Renal cortical epithelial cell (primary cell): ENCODE results near the gene UMAD1. TPM values are rescaled to one million over a fixed set of nuclear protein-coding genes. Genes with fewer than 3 reads are reported as not detected.
A peak's percentile ranks its signal among the peaks of the same experiment; 100 is the strongest.

Experiments used
- DNase-seq: peaks from one replicate; pipeline ENCODE4 v3.0.0-alpha.2; 2011; ENCODE audit warnings: low read depth
- total RNA-seq: library from RNA; depleted of rRNA; stranded (reverse); fragments of >200 nt; gene quantifications from 2 replicates; pipeline ENCODE4 v1.2.3, GENCODE V29; 2014

UMAD1 gene
- total RNA-seq, 1 donor from 2014 or later, result 24.2 TPM

DNA sequence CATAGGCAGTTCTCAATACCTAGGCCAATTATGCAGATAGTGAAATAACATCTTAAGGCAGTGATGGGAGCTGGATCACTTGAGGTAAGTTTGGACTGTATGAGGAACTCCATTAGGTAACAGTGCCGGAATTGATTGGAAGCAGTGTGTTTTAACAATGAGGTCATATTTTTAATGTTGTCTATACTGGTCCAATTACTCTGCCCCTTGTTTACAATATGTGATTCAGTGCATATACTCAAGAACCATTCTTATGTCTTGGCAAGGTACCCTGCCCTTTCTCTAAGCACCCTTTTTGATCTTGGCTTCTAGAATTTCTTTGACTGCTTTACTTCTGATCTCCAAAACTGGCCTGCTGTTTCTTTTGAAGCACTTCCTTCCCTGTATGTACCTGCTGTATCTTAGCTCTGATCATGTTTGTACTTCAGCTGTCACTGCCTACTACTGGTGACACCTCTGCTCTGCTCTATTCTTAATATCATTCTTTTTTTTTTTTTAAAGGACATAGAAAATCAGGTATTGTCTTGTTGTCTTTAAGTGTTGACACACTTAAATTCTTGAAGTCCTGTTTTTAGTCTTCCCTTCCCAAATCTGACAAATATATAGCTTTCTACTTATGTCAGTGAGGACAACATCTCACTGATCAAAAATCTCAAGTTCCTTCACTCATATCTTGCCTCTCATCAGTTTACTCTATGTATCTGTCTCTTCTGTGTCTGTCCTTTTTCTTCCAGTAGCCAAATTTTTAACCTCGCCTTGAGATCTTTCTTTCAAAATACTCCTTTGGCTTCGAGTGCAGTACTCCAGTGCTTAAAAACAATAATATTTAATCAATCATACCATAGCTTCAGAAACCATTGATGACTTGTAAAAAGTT, 124.2 kb downstream of the UMAD1 start:
- no peak for DNase-seq

DNA sequence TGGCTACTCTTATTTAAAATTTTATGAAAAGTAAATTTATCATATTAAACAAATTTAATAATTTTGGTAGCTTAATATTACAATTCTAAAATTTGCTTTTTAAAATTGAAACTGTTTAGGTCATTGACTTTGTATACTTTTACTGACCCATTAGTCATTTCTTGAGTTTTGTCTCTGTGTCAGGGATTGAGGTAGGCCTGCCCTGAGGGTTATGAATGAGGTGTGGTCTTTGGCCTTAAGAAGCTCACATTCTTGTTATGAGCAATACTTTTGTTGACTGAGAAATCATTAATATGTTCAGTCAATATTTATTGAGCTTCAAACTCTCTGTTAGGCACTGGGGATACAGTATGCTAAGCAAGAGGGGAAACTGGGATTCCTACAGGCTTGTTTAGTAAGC, 124.9 kb downstream of the UMAD1 start:
- peak; percentile 66 for DNase-seq

DNA sequence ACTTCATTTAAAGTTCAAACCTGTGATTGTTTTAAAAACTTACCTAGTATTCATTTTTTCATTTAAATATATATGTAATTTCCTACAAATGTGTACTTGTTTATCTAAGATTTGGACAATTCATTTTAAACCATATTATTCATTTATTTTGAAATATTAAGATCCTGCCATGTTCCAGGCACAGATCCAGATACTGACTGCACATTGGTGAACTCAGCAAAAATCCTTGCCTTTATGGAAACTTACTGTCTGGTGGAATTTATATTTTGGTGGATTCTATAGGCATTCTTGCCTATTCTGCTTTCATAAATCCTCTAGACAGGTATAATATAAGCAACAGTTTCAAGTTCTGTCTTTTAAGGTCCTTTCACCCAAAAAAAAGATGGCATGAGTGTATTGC, 126.1 kb downstream of the UMAD1 start:
- no peak for DNase-seq

DNA sequence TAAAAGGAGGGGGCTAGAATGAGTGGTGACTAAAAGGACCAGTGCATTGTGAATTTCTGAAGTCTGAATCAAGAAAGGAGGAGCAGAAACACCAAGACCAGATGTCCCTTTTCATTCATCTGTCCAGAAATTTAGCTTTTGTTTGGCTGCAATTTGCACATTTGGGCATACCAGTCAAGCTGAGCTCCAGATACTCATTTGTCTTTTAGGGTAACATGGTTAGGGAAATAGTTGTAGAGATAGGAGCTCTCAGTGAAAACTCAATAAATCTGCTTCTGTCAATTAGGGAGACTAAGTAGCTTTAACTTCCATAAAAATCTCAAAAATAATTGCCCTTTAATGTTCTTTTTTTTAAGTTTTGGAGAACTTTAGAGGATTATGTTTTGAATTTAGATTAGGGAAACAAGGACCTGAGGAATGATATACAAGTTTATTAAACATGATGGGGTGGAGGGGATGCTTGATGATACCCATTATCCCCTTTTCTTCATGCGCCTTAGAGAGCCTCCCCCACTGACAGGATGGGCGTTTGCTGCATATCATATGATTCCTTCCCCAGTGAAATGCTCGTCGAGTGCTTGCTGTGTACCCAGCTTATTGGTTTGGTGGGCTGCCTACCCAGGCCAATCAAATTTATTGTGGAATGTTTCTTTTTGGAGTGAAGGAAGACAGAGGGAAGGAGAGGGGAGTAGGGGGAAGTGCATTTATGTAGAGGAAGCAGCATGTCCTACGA, 128.6 kb downstream of the UMAD1 start:
- DNase-seq, result no peak

DNA sequence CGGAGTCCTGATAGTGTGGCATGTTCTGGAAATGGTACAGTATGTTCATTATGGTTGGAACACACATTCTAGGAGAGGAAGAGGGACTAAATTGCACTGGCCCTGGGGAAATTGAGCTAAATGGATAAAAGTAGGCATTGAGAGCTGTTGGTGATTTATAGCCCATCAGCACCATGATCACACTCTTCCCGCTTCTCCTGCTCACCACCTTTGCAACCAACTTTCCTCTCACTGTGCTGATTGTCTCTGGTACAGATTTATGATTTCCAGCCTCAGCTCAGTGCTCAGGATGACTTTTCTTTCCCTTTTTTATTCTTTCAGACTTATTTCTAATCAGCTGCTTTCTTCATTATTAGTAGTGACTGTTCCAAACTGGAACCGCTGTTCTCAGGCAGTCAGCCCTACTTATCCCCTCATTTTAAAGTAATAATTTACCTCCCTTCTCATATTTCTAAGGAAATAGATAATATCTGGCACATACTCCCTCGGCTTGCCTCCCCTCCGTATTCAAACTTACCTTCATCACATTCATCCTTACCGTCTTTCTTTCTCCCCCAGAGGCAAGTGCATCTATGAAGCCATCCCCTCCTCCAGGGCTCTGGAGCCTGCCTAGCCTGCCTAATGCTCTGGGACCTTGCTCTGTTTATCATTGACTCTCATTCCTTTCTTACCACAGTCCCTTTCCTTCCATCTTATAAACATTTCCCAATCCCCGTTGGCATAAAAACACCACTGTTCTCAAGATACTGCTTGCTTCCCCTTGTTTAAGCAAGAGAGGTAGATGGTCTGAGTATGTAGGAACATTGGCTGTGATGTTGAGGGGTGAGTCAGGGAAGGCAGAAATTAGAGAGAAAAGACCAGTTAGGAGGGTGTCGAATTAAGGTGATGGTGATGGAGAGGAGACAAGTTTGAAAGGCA, 129.4 kb downstream of the UMAD1 start:
- DNase-seq, result peak; percentile 73

DNA sequence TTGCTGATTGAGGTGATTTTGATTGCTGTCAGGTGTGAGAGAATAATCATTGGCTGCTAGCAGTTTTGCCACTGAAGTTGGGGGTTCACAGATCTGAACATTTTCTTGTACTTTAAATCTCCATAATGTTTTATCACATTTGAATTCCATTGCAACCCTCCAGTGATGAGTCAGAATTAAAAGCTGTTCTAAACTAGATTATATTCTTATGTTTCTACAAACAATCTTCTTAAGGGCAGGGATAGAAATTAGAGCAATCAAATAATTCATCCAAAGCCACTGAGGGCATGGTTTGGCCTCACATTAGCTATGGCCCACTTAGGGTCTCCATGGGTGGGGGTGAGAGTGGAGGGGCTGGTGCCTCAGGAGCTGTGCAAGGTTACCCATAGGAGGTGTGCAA, 130.9 kb downstream of the UMAD1 start:
- DNase-seq, result no peak

DNA sequence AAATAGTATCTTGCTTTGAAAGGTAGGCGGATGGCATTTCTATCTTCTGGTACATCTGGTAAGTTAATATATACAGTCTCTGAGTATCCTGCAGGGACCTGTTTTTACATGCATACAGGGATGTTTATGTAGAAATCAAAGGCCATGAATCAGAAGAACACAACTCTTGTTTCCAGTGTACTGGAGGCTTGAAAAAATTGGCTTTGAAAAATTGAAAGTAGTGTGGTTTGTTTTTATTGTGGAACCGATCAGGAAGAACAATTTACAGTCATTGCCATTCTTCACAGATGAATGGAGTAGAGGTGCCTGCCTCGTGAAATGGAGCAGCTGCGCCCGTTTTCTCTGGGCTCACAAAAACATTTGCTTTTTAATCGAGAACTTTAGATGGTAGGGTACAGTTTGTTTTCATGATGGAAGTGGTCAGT, 131.9 kb downstream of the UMAD1 start:
- DNase-seq, result peak; percentile 82

DNA sequence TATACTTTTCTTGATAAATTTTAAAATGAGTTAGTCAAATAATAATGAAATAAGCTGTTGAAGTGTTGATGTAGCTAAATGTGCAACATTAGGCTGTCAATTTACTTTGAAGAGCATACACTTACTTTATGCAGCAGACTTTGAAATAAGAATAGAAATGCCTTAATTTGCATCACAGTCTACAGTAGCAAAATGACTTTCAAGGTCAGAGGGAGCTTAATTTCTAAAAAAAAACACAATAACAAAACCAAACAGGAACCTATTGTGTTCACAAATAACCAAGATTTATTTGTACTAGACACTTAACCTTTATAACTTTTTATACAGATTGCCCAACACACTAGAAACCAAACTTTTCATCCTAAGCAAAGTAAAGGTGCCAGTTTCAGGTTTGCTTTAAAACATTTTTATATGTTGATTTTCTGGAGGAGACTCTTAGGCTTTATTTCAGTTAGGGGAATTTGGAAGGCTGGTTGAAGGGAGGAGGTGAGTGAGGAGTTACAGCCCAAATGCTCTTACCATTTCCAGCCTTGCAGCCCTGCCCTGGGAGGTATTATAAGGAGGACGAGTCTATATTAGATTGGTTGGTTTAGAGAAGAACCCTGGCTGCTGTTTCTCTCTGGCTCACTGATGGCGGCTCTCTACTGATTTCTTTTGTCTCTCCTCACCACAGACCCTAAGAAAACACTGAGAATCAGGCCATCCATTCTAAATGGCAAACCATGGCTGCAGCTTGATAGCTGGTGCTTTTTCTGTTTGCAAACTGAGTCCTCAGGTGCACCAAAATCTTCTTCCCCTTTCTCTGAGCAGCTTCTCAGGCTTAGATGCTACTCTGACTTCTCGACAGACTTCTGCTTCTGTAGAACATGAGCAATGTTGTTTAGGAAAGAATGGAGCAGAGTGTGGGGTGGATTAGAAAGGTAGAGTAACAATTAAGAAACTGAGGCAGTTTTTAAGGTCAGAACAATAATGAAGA, 133.1 kb downstream of the UMAD1 start:
- no peak for DNase-seq

DNA sequence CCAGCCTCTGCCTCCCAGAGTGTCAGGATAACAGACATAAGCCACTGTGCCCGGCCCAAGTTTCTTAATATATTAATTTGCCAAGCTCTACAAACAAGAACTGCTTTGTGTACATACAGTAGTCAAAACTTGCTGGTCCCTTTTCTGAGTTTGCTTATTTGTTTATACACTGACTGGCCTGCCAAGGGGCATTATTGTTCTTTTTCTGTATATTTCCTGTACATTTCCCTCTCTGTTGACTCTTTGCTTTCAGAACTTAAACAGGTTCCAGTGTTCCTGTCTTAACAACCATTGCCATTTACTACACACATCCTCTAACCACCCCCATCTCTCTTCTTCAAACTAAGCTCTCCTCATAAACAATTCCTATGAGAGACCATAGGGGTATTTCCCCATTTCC, 139.3 kb downstream of the UMAD1 start:
- DNase-seq, result no peak

DNA sequence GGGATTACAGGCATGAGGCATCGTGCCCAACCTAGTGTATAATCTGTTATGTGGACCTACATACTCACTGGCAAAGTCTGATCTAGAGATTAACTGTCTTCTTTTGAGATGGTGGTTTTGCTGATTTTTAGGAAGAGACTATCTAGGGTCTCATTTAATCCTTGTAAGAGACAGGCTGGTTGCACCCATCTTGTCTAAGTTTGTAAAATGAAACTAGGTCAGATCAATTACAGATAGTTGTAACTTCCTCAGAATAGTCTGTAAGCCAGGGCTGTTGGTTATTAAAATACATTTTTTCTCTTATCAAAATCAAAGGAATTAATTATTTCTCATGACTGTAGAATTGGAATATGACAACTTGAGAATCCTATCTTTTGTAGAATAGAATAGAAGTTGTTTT, 142.4 kb downstream of the UMAD1 start:
- no peak for DNase-seq

DNA sequence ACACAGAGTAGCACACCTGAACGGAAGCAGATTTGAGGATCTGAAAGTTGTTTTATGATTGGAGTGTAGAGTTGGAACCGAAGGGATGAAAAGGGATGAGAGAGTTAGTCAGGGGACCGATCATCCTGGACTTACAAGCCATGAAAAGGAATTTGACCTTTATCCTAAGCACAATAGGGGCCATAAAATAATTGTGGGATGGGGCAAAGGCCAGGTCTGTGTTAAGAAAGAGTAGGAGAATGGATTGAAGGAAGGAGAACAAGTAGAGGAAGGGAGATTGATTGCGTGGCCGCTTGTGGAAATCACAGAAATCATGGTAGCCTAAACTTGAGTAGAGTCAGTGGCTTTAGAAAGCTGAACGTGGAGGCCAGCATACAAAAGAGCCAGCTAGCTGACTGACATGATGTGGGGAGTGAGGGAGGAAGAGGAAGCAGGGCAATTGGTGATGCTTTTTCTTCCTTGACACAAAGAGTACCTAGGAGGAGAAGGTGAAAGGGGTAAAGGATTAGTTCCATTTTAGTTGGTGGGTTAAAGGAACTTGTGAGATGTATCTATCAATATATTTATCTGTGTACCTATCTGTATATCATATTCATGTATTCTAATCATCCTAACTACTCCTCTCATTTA, 144.9 kb downstream of the UMAD1 start:
- DNase-seq, result no peak

DNA sequence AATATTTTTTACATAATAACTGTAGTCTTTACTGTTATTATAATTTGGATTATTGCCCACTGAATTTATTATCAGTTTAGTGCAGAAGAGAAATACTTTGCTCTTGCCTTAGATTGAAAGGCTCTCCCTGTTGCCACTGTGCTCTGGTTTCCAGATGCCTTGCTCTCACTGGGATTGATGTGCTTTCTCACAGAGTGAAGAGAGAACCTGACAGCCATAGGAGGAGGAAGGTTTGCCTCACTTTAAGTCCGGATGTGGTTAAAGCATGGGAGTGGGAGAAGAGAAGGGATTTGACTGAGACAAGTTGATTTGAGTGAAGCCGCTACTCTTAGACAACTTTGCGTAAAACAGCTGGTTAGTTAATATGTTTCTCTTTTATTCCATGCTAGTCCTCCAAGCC, 146.0 kb downstream of the UMAD1 start:
- no peak for DNase-seq

DNA sequence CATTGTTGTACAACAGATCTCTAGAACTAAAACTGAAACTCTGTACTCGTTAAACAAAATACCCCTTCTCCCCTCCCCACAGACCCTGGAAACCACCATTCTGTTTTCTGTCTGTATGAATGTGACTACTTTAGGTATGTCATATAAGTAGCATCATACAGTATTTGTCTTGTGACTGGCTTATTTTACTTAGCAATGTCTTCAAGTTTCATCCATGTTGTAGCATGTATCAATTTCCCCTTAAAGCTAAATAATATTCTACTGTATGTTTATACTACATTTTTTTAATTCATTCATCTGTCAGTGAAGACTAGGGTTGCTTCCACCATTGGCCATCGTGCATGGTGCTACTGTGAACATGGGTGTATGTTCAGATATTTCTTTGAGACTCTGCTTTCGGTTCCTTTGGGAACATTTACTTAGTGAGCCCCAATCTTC, 149.0 kb downstream of the UMAD1 start:
- no peak for DNase-seq

DNA sequence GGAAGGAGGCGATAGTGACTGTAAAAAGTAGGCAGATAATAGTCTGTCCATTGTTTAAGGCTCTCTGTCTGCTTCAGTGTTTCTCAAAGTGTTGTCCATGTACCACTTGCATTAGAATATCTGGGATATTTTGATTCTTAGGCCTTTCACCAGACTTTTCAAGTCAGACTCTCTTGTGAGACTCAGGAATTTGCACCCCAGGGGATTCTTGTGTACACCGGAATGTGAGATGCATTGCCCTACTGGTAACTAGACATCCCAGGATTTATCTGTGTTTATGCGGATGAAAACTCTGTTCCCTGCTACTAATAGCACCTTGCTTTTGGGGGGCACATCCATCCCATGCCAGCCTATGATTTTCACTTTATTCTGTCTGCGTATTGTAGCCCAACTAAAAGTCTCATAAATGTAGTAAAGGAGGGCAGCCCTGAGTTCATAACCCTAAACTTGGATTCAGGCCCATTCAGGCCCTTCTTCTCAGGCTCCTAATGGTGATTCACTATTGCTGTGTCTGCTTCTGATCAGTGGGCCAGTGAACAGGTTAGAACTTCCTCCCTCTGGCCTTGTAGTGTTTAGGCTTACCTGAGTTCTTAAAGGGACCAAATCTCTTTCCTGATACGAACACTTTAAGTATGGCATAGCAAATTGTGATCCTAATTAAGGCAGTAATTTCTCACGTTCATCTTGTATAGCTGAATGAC, 149.6 kb downstream of the UMAD1 start:
- peak; percentile 33 for DNase-seq

DNA sequence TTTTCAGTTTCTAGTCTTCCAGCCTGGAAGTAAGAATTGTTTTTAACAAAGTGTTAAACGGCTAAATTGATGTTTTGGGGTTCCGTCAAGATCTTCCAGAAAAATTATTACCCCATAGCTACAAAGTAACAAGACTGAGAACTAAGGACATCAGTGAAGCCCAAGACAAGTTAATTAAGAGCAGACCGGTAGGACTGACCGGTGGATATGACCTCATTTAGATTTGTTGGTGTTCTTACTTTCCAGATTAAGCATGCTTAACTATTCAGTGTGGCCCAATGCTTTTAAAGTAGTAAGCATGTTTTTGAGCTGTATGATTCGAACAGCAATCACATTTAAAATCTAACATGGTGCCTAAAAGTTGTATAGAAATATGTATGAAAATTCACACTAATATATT, 151.0 kb downstream of the UMAD1 start:
- no peak for DNase-seq

DNA sequence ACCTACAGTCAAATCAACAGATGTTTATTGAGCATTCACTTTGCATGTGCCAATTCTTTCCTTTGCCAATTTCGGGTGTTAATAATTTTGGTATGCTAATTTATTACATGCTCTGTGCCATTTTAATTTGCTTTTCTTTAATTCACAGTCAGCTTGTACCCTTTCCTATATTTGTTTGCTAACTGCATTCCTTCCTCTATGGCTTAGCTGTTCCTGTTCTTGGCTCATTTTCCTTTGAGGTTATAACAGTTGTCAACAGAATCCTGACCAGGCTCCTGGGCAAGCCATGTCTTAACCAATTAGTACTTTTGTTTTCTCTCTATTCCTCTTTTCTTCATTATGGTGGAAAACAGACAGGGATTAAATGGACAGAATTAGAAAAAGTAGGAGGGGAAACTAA, 151.5 kb downstream of the UMAD1 start:
- no peak for DNase-seq

DNA sequence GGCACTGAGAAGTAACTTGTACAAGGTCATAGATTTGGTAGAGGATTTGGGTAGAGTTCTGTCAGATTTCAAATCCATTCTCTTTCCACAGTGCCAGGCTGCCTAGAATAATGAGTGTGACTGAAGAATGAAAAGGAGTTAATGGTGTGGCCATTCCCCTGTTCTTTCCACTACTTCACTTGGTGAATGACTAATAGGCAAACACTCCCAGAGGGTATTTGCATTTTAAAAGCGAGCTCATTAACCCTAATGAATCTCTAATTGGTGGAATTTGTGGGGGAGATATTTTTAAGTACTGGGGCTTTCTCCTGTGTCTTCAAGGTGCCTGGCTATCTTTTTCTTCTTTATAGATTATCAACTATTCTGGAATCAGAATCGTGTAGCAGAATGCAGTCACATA, 152.7 kb downstream of the UMAD1 start:
- peak; percentile 47 for DNase-seq

DNA sequence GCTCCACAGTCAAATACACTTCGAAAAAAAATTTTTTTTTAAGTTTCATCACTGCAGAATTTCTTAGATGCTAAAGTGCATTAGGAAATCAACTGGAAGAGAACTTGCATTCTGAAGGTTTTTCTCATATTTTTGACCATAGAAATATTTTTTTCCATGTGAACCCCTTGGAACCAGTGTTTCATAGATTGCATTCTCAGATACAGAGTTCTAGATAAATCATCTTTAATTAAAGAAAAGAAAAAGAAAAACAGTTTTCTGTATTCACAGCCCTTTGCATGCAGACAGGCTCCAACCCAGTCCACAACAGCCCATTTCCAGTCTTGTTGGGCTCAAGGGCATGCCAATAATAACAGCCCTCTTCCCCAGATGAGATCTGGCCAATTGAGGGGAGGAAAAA, 153.4 kb downstream of the UMAD1 start:
- no peak for DNase-seq

DNA sequence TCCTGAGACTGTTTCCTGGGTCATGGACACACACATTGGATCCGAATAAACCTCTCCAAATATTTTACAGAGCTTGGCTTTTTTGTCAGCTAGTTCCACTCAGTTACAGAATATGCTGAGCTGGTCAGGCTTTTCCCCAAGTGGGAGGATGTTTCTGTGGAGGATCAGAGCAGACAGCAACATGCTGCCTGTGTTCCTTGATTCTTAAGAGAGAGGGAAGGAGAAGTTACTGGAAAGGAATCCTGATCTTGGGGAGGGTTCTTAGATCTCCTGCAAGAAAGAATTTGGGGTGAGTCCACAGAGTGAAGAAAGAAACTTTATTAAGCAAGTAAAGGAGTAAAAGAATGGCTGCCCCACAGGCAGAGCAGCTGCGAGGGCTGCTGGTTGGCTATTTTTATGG, 154.7 kb downstream of the UMAD1 start:
- no peak for DNase-seq

DNA sequence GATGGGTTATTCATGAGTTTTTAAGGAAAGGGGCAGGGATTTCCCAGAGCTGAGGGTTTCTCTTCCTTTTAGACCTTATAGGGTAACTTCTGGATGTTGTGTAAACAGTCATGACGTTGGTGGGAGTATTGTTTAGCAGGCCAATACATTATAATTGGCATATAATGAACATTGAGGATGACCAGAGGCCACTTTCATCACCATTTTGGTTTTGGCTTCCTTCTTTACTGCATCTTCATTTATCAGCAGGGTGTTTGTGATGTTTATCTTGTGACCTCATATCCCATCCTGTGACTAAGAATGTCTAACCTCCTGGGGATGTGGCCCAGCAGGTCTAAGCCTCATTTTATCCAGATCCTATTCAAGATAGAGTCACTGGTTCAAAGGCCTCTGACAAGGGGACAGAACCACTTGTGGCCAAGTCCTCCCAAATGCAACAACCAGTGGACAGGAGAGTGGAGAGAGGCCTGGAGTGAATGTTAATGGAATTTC, 155.1 kb downstream of the UMAD1 start:
- peak; percentile 32 for DNase-seq
